Neural progenitor cell (in vitro differentiated cells): ENCODE measurements around the gene PCDHGB1. TPM values are rescaled to one million over a fixed set of nuclear protein-coding genes. Genes with fewer than 3 reads are reported as not detected.
"Not testable (repeated sequence)": the region's sequence is repeated elsewhere in the genome, so short reads cannot be mapped to it uniquely, and the experiment has no call there.

Experiments
- DNase-seq: peaks from one replicate; pipeline ENCODE4 v3.0.0-alpha.2; 2016; ENCODE audit warnings: low spot score
- H2AFZ ChIP-seq: fragments of 200-600 bp; sonication (generic); replicated peaks from 2 replicates; pipeline ENCODE4 v1.6.1; 2016; ENCODE audit warnings: antibody characterized with exemption
- H3F3A ChIP-seq: fragments of 200-600 bp; sonication (generic); 2 replicates; pipeline ENCODE4 v1.6.1; 2016; ENCODE audit warnings: antibody characterized with exemption, low read depth
- H3K27ac ChIP-seq: fragments of 200-600 bp; sonication (generic); 2 replicates; pipeline ENCODE4 v1.5.1; 2016; ENCODE audit warnings: mild to moderate bottlenecking
- H3K27me3 ChIP-seq: fragments of 200-600 bp; sonication (generic); 2 replicates; pipeline ENCODE4 v1.6.1; 2016; ENCODE audit warnings: mild to moderate bottlenecking, moderate library complexity
- H3K36me3 ChIP-seq: fragments of 200-600 bp; sonication (generic); 2 replicates; pipeline ENCODE4 v1.5.1; 2016
- H3K4me1 ChIP-seq: fragments of 200-600 bp; sonication (generic); 2 replicates; pipeline ENCODE4 v1.6.1; 2016; ENCODE audit warnings: mixed run types
- H3K4me2 ChIP-seq: fragments of 200-600 bp; sonication (generic); 2 replicates; pipeline ENCODE4 v1.6.1; 2016
- H3K4me3 ChIP-seq: fragments of 200-600 bp; sonication (generic); 2 replicates; pipeline ENCODE4 v1.5.1; 2016
- H3K79me2 ChIP-seq: fragments of 200-600 bp; sonication (generic); 2 replicates; pipeline ENCODE4 v1.6.1; 2016; ENCODE audit warnings: low read depth
- H3K9ac ChIP-seq: fragments of 200-600 bp; sonication (generic); 2 replicates; pipeline ENCODE4 v1.6.1; 2016
- H3K9me3 ChIP-seq: fragments of 200-600 bp; sonication (generic); 2 replicates; pipeline ENCODE4 v1.5.1; 2016; ENCODE audit warnings: low read depth
- H4K20me1 ChIP-seq: fragments of 200-600 bp; sonication (generic); 2 replicates; pipeline ENCODE4 v1.6.1; 2016; ENCODE audit warnings: low read depth
- H3K27ac Mint-ChIP-seq: 3 replicates; pipeline ENCODE4 v1.8.0; 2021; ENCODE audit warnings: mixed read lengths
- H3K27me3 Mint-ChIP-seq: 2 replicates; pipeline ENCODE4 v1.8.0; 2022; ENCODE audit warnings: low read depth, mild to moderate bottlenecking, inconsistent platforms, moderate library complexity, mixed read lengths; ENCODE audit not compliant: insufficient read depth
- H3K36me3 Mint-ChIP-seq: 3 replicates; pipeline ENCODE4 v1.8.0; 2021; ENCODE audit warnings: mixed read lengths
- H3K4me1 Mint-ChIP-seq: 3 replicates; pipeline ENCODE4 v1.8.0; 2021; ENCODE audit warnings: mixed read lengths
- H3K4me3 Mint-ChIP-seq: 3 replicates; pipeline ENCODE4 v1.8.0; 2021; ENCODE audit warnings: mild to moderate bottlenecking, moderate library complexity, mixed read lengths
- H3K9me3 Mint-ChIP-seq: 3 replicates; pipeline ENCODE4 v1.8.0; 2020; ENCODE audit warnings: mixed read lengths
- CTCF ChIP-seq: fragments of 200-600 bp; sonication (generic); IDR thresholded peaks from 2 replicates; pipeline ENCODE4 v1.5.1; 2017; ENCODE audit warnings: antibody characterized with exemption, mild to moderate bottlenecking
- EZH2 ChIP-seq: fragments of 200-600 bp; sonication (generic); IDR thresholded peaks from 2 replicates; pipeline ENCODE4 v1.6.1; 2017; ENCODE audit warnings: antibody characterized with exemption, mild to moderate bottlenecking, moderate library complexity
- EZH2phosphoT487 ChIP-seq: fragments of 200-600 bp; sonication (generic); IDR thresholded peaks from 2 replicates; pipeline ENCODE4 v1.6.1; 2017; ENCODE audit warnings: antibody characterized with exemption
- total RNA-seq: library from RNA; depleted of rRNA; stranded (reverse); fragments of >200 nt; gene quantifications from 2 replicates; pipeline ENCODE4 v1.2.3, GENCODE V29; 2015; ENCODE audit warnings: low replicate concordance

PCDHGB1 gene
- total RNA-seq, 1 donor from 2014 or later: 3.6 TPM

GRCh38 chr5:141387557-141388311, 37.8 kb downstream of the PCDHGB1 start, which contains the start of gene PCDHGB4:
Gene PCDHGB4, plus strand, starts transcription at chr5:141387698. Its CDS starts 187 bp downstream, at chr5:141387885.
- peaks cover 32% of the 10 kb centered on the region for H3K9me3 ChIP-seq
- H3K9ac ChIP-seq: not testable (repeated sequence)
- H3K9me3 Mint-ChIP-seq: peaks cover 56% of the 10 kb centered on the region

GRCh38 chr5:141388661-141389060, 38.8 kb downstream of the PCDHGB1 start:
- Histone ChIP-seq H3K4me1 (no peaks in the 10 kb centered on the region), H3K9me3 (peaks cover 40% of the 10 kb centered on the region), H3K27ac (no peak overlapping the region), H3K36me3 (peaks cover 17% of the 10 kb centered on the region), H3F3A (peaks cover 7% of the 10 kb centered on the region), H3K4me3 (peak overlapping the region; percentile 13), H4K20me1 (no peaks in the 10 kb centered on the region), H3K27me3 (no peaks in the 10 kb centered on the region), H3K9ac (no peak overlapping the region), H3K4me2 (no peak overlapping the region), H3K79me2 (no peaks in the 10 kb centered on the region), H2AFZ (no peak overlapping the region)
- Mint-ChIP-seq H3K36me3 (peaks cover 9% of the 10 kb centered on the region), H3K27me3 (peaks cover 5% of the 10 kb centered on the region), H3K9me3 (peaks cover 58% of the 10 kb centered on the region), H3K4me1 (no peaks in the 10 kb centered on the region), H3K27ac (no peak overlapping the region), H3K4me3 (no peak overlapping the region)
- DNase-seq: no peak
- TF ChIP-seq EZH2phosphoT487: no peak
- no peak for TF ChIP-seq CTCF
- TF ChIP-seq EZH2: no peak

More at GRCh38 chr5:141387557-141388311, 37.8 kb downstream of the PCDHGB1 start, which contains the start of gene PCDHGB4:
- H3K4me2 ChIP-seq: peak within 1 kb of the TSS; percentile 46
- H3K36me3 ChIP-seq: peaks cover 11% of the 10 kb centered on the region
- H3K27me3 ChIP-seq, H4K20me1 ChIP-seq, H3K4me1 ChIP-seq, H2AFZ ChIP-seq, H3F3A ChIP-seq, H3K4me3 Mint-ChIP-seq, H3K27ac ChIP-seq, H3K36me3 Mint-ChIP-seq, H3K27ac Mint-ChIP-seq, H3K79me2 ChIP-seq, H3K27me3 Mint-ChIP-seq, H3K4me1 Mint-ChIP-seq: not testable (repeated sequence)
- H3K4me3 ChIP-seq: peak within 1 kb of the TSS; percentile 41
- peak; percentile 68 for DNase-seq
- TF ChIP-seq CTCF: peak; percentile 66

GRCh38 chr5:141389153-141390042, 39.5 kb downstream of the PCDHGB1 start:
- no peak for TF ChIP-seq CTCF
- no peak for TF ChIP-seq EZH2
- TF ChIP-seq EZH2phosphoT487: no peak
- H3K27ac ChIP-seq: no peak overlapping the region
- H3K9me3 Mint-ChIP-seq: peaks cover 58% of the 10 kb centered on the region
- H3K27ac Mint-ChIP-seq: no peak overlapping the region
- H3K9me3 ChIP-seq: peaks cover 45% of the 10 kb centered on the region
- peaks cover 19% of the 10 kb centered on the region for H3K36me3 ChIP-seq
- no peaks in the 10 kb centered on the region for H3K27me3 ChIP-seq
- H3K36me3 Mint-ChIP-seq: peaks cover 9% of the 10 kb centered on the region
- no peak overlapping the region for H3K4me2 ChIP-seq
- H3F3A ChIP-seq: peaks cover 7% of the 10 kb centered on the region
- no peaks in the 10 kb centered on the region for H3K4me1 Mint-ChIP-seq
- H3K4me3 ChIP-seq: no peak overlapping the region
- H2AFZ ChIP-seq: no peak overlapping the region
- H3K4me1 ChIP-seq: no peaks in the 10 kb centered on the region
- no peak overlapping the region for H3K4me3 Mint-ChIP-seq
- no peaks in the 10 kb centered on the region for H3K79me2 ChIP-seq
- H4K20me1 ChIP-seq: no peaks in the 10 kb centered on the region
- H3K27me3 Mint-ChIP-seq: peaks cover 5% of the 10 kb centered on the region
- no peak overlapping the region for H3K9ac ChIP-seq
- DNase-seq: no peak
